ENCODE data around the gene TSPAN6.

Gene TSPAN6

GRCh38 chrX:100609591-100609990, 27.0 kb downstream of the TSPAN6 start:
- DNase-seq (ENCODE audit: insufficient read length, low spot score) (no peak), FAIRE-seq (no peak)
- TF ChIP-seq CTCF (IDR thresholded peaks at IDR 0.05; ENCODE audit: insufficient read depth, missing control alignments), result no peak

- TF ChIP-seq CTCF (IDR thresholded peaks at IDR 0.05; ENCODE audit: insufficient read depth, missing control alignments), result no peak
- DNase-seq (ENCODE audit: insufficient read length, low spot score) (no peak), FAIRE-seq (no peak)
Measured at GRCh38 chrX:100606753-100607152, 29.9 kb downstream of the TSPAN6 start.

GRCh38 chrX:100600758-100601157, 35.8 kb downstream of the TSPAN6 start:
- DNase-seq (ENCODE audit: insufficient read length, low spot score), result no peak
- no peak for TF ChIP-seq CTCF (IDR thresholded peaks at IDR 0.05; ENCODE audit: insufficient read depth, missing control alignments)
- FAIRE-seq, result no peak

- DNase-seq (ENCODE audit: insufficient read length, low spot score) (no peak), FAIRE-seq (no peak)
- no peak for TF ChIP-seq CTCF (IDR thresholded peaks at IDR 0.05; ENCODE audit: insufficient read depth, missing control alignments)
Measured at GRCh38 chrX:100600340-100600739, 36.3 kb downstream of the TSPAN6 start.

GRCh38 chrX:100599456-100599855, 37.1 kb downstream of the TSPAN6 start:
- DNase-seq (ENCODE audit: insufficient read length, low spot score) (no peak), FAIRE-seq (no peak)
- no peak for TF ChIP-seq CTCF (IDR thresholded peaks at IDR 0.05; ENCODE audit: insufficient read depth, missing control alignments)

GRCh38 chrX:100596601-100597000, 40.0 kb downstream of the TSPAN6 start:
- DNase-seq (ENCODE audit: insufficient read length, low spot score) (no peak), FAIRE-seq (no peak)
- no peak for TF ChIP-seq CTCF (IDR thresholded peaks at IDR 0.05; ENCODE audit: insufficient read depth, missing control alignments)

- FAIRE-seq (no peak), DNase-seq (ENCODE audit: insufficient read length, low spot score) (no peak)
- no peak for TF ChIP-seq CTCF (IDR thresholded peaks at IDR 0.05; ENCODE audit: insufficient read depth, missing control alignments)
Measured at GRCh38 chrX:100593581-100593980, 43.0 kb downstream of the TSPAN6 start.
